Spinal cord (tissue), 10 donors: Measurements from ENCODE around the gene BABAM1. TPM values are rescaled to one million over a fixed set of nuclear protein-coding genes. Genes with fewer than 3 reads are reported as not detected.

Source experiments
- DNase-seq, 6 donors: peaks; one replicate each; pipeline versions ENCODE4 v3.0.0 to v3.0.0-alpha.2; 2013 to 2015; ENCODE audit warnings: low spot score in 6 of 6, low read depth in 4 of 6
- H3K27ac ChIP-seq: one replicate; pipeline ENCODE4 v1.5.1; 2013; ENCODE audit warnings: low read depth, low read length, control low read depth
- H3K27me3 ChIP-seq: one replicate; pipeline ENCODE4 v1.6.1; 2013; ENCODE audit warnings: low read length; ENCODE audit not compliant: control insufficient read depth, insufficient read depth
- H3K36me3 ChIP-seq: one replicate; pipeline ENCODE4 v1.6.1; 2013; ENCODE audit warnings: low read length; ENCODE audit not compliant: control insufficient read depth, insufficient read depth
- H3K4me1 ChIP-seq: one replicate; pipeline ENCODE4 v1.6.1; 2013; ENCODE audit warnings: low read length; ENCODE audit not compliant: control insufficient read depth, insufficient read depth
- H3K4me3 ChIP-seq: one replicate; pipeline ENCODE4 v1.5.1; 2013; ENCODE audit warnings: low read depth, low read length, control low read depth
- H3K9me3 ChIP-seq: one replicate; pipeline ENCODE4 v1.6.1; 2013; ENCODE audit warnings: low read length; ENCODE audit not compliant: control insufficient read depth, insufficient read depth
- WGBS: methylation state at CpG from one replicate; pipeline ENCODE4 v1.1.5; 2013; ENCODE audit warnings: missing lambda C conversion rate; ENCODE audit not compliant: insufficient coverage; 5-methylcytosine and 5-hydroxymethylcytosine counted together
- polyA plus RNA-seq, 2 donors: library from polyadenylated mRNA; unstranded; fragments of 120-200 nt; gene quantifications; one replicate each; pipeline ENCODE4 v1.2.1, GENCODE V29; 2013; ENCODE audit not compliant: insufficient read length in 2 of 2
- total RNA-seq, 2 donors: library from RNA; depleted of rRNA in 1 of 2; stranded (reverse); fragments of 120-200 nt in 1 of 2; fragments of >200 nt in 1 of 2; gene quantifications; one replicate each; pipeline versions ENCODE4 v1.2.3 to v1.2.4, GENCODE V29; 2013 to 2014
- donor health status: healthy.

Gene BABAM1
- total and polyA plus RNA-seq, 4 donors: 60.1 to 137 (median 116) TPM

- Histone ChIP-seq H3K4me3 (no peak overlapping the region), H3K36me3 (peaks cover 83% of the 10 kb centered on the region), H3K27ac (peak overlapping the region; percentile 67), H3K9me3 (no peaks in the 10 kb centered on the region), H3K4me1 (peaks cover 69% of the 10 kb centered on the region), H3K27me3 (no peaks in the 10 kb centered on the region)
- WGBS: 84% methylated on average over 27 of the region's 27 CpGs
- DNase-seq: no peak
These were observed 59.9 kb downstream of the BABAM1 start for GRCh38 chr19:17327068-17327653.

GRCh38 chr19:17327654-17328516 is 60.6 kb downstream of the BABAM1 start:
- no peak overlapping the region for H3K4me3 ChIP-seq
- H3K9me3 ChIP-seq: no peaks in the 10 kb centered on the region
- H3K27ac ChIP-seq: no peak overlapping the region
- no peak for DNase-seq
- WGBS: 34% methylated on average over 54 of the region's 64 CpGs
- H3K36me3 ChIP-seq: peaks cover 83% of the 10 kb centered on the region
- H3K27me3 ChIP-seq: no peaks in the 10 kb centered on the region
- H3K4me1 ChIP-seq: peaks cover 68% of the 10 kb centered on the region

Other genes starting within 250 kb of the BABAM1 start
- 100 to 1,000 TPM in 1 of 2 donors, 10 to 100 TPM in 1; 22.3 to 117 TPM for gene CPAMD8, start 240.6 kb upstream of the BABAM1 start, total RNA-seq
- 10 to 100 TPM in 1 of 2 donors, 1 to 10 TPM in 1; 9.7 to 55.5 TPM for gene CPAMD8, start 240.6 kb upstream of the BABAM1 start, polyA plus RNA-seq
- gene HAUS8, start 192.0 kb upstream of the BABAM1 start, total RNA-seq: 1 to 10 TPM; 2.4 to 5.3 TPM
- 10 to 100 TPM; 10.2 to 10.7 TPM for gene HAUS8, start 192.0 kb upstream of the BABAM1 start, polyA plus RNA-seq
- gene MYO9B, start 191.7 kb upstream of the BABAM1 start, total RNA-seq: 10 to 100 TPM; 27.9 to 39.8 TPM
- 100 to 1,000 TPM in 1 of 2 donors, 10 to 100 TPM in 1; 97.8 to 124 TPM for gene MYO9B, start 191.7 kb upstream of the BABAM1 start, polyA plus RNA-seq
- gene USE1, start 52.1 kb upstream of the BABAM1 start, total RNA-seq: 10 to 100 TPM; 13.3 to 27.1 TPM
- gene USE1, start 52.1 kb upstream of the BABAM1 start, polyA plus RNA-seq: 10 to 100 TPM; 38.7 to 46.8 TPM
- 1 to 10 TPM; 3.9 to 9.8 TPM for gene OCEL1, start 41.2 kb upstream of the BABAM1 start, total RNA-seq
- gene OCEL1, start 41.2 kb upstream of the BABAM1 start, polyA plus RNA-seq: 10 to 100 TPM; 12.1 to 20.9 TPM
- gene NR2F6, start 21.5 kb upstream of the BABAM1 start, total RNA-seq: 10 to 100 TPM in 1 of 2 donors, 1 to 10 TPM in 1; 8.9 to 33.6 TPM
- gene NR2F6, start 21.5 kb upstream of the BABAM1 start, polyA plus RNA-seq: 10 to 100 TPM; 24.2 to 28.1 TPM
- gene USHBP1, start 2.7 kb upstream of the BABAM1 start, total RNA-seq: 1 to 10 TPM; 2.1 to 5.5 TPM
- 1 to 10 TPM; 3.0 to 5.3 TPM for gene USHBP1, start 2.7 kb upstream of the BABAM1 start, polyA plus RNA-seq
- gene ANKLE1, start 14.5 kb downstream of the BABAM1 start, total RNA-seq: under 1 TPM; 0.61 to 0.79 TPM
- gene ANKLE1, start 14.5 kb downstream of the BABAM1 start, polyA plus RNA-seq: 1 to 10 TPM; 2.6 to 4.3 TPM
- gene ABHD8, start 36.0 kb downstream of the BABAM1 start, total RNA-seq: 10 to 100 TPM; 15.9 to 18.2 TPM
- gene ABHD8, start 36.0 kb downstream of the BABAM1 start, polyA plus RNA-seq: 10 to 100 TPM; 34.6 to 35.6 TPM
- 10 to 100 TPM; 20.8 to 54.0 TPM for gene MRPL34, start 38.4 kb downstream of the BABAM1 start, total RNA-seq
- 10 to 100 TPM; 80.7 to 81.3 TPM for gene MRPL34, start 38.4 kb downstream of the BABAM1 start, polyA plus RNA-seq
- gene DDA1, start 42.1 kb downstream of the BABAM1 start, total RNA-seq: 10 to 100 TPM; 23.6 to 32.8 TPM
- gene DDA1, start 42.1 kb downstream of the BABAM1 start, polyA plus RNA-seq: 10 to 100 TPM; 80.1 to 84.8 TPM
- gene ANO8, start 67.4 kb downstream of the BABAM1 start, total RNA-seq: 10 to 100 TPM; 12.9 to 19.7 TPM
- 10 to 100 TPM; 59.3 to 77.6 TPM for gene ANO8, start 67.4 kb downstream of the BABAM1 start, polyA plus RNA-seq
- 10 to 100 TPM; 11.5 to 13.0 TPM for gene GTPBP3, start 70.1 kb downstream of the BABAM1 start, total RNA-seq
- 10 to 100 TPM; 23.3 to 31.5 TPM for gene GTPBP3, start 70.1 kb downstream of the BABAM1 start, polyA plus RNA-seq
- gene PLVAP, start 109.9 kb downstream of the BABAM1 start, total RNA-seq: 10 to 100 TPM in 1 of 2 donors, 1 to 10 TPM in 1; 5.1 to 22.3 TPM
- gene PLVAP, start 109.9 kb downstream of the BABAM1 start, polyA plus RNA-seq: 10 to 100 TPM in 1 of 2 donors, 1 to 10 TPM in 1; 7.5 to 12.0 TPM
- gene CCDC194, start 126.8 kb downstream of the BABAM1 start, total RNA-seq: not detected
- gene CCDC194, start 126.8 kb downstream of the BABAM1 start, polyA plus RNA-seq: not detected
- 10 to 100 TPM; 11.6 to 14.5 TPM for gene BST2, start 138.2 kb downstream of the BABAM1 start, total RNA-seq
- 10 to 100 TPM; 13.0 to 14.4 TPM for gene BST2, start 138.2 kb downstream of the BABAM1 start, polyA plus RNA-seq
- gene MVB12A, start 152.6 kb downstream of the BABAM1 start, total RNA-seq: 10 to 100 TPM; 16.0 to 56.7 TPM
- 10 to 100 TPM; 47.2 to 55.5 TPM for gene MVB12A, start 152.6 kb downstream of the BABAM1 start, polyA plus RNA-seq
- gene TMEM221, start 181.2 kb downstream of the BABAM1 start, total RNA-seq: 1 to 10 TPM; 2.1 to 2.6 TPM
- gene TMEM221, start 181.2 kb downstream of the BABAM1 start, polyA plus RNA-seq: 1 to 10 TPM; 2.5 to 4.2 TPM
- gene NXNL1, start 193.5 kb downstream of the BABAM1 start, total RNA-seq: not detected
- gene NXNL1, start 193.5 kb downstream of the BABAM1 start, polyA plus RNA-seq: not detected
- gene SLC27A1, start 203.1 kb downstream of the BABAM1 start, total RNA-seq: 10 to 100 TPM; 15.6 to 24.1 TPM
- gene SLC27A1, start 203.1 kb downstream of the BABAM1 start, polyA plus RNA-seq: 10 to 100 TPM; 32.1 to 47.5 TPM
- gene PGLS, start 244.2 kb downstream of the BABAM1 start, total RNA-seq: 10 to 100 TPM; 23.9 to 91.9 TPM
- gene PGLS, start 244.2 kb downstream of the BABAM1 start, polyA plus RNA-seq: 10 to 100 TPM; 99.4 to 99.8 TPM